Erythroblast (primary cell): Measurements from ENCODE around the gene TCN2.
"Not testable (repeated sequence)": the region's sequence is repeated elsewhere in the genome, so short reads cannot be mapped to it uniquely, and the experiment has no call there.

Experiments
- DNase-seq, 2 experiments: peaks; one replicate each; lab custom pipeline; 2025; lab: John Stamatoyannopoulos, UW
- GATA1 ChIP-seq: IDR thresholded peaks from 2 replicates; pipeline ENCODE4 v1.6.1; 2011; ENCODE audit warnings: low read depth, mild to moderate bottlenecking, control low read depth, low read length, moderate library complexity
- POLR2A ChIP-seq: IDR thresholded peaks from 2 replicates; pipeline ENCODE4 v1.6.1; 2011; ENCODE audit warnings: mild to moderate bottlenecking, low read length

Gene TCN2

GRCh38 chr22:30572840-30573593 is 34.0 kb upstream of the TCN2 start:
- TF ChIP-seq GATA1, result no peak
- TF ChIP-seq POLR2A, result no peak
- no peak for DNase-seq

- no peak for DNase-seq
- TF ChIP-seq GATA1, result no peak
- TF ChIP-seq POLR2A, result no peak
Measured at GRCh38 chr22:30573594-30574094, 33.3 kb upstream of the TCN2 start.

GRCh38 chr22:30574095-30574981 is 32.6 kb upstream of the TCN2 start, which contains the start of gene GAL3ST1:
GAL3ST1 (minus strand) TSS chr22:30574665; CDS start chr22:30557392, 17,273 bp downstream.
- no peak for DNase-seq
- TF ChIP-seq GATA1 (no peak), POLR2A (no peak)

- DNase-seq, result peak in 1 of 2 experiments; percentile 13
- TF ChIP-seq POLR2A, result no peak
- TF ChIP-seq GATA1, result no peak
Measured at GRCh38 chr22:30574997-30575671, 31.8 kb upstream of the TCN2 start.

GRCh38 chr22:30575859-30576258 is 31.1 kb upstream of the TCN2 start:
- no peak for DNase-seq
- TF ChIP-seq GATA1 (no peak), POLR2A (no peak)

GRCh38 chr22:30578481-30578880 is 28.5 kb upstream of the TCN2 start:
- DNase-seq, result no peak
- no peak for TF ChIP-seq POLR2A
- no peak for TF ChIP-seq GATA1

GRCh38 chr22:30580896-30581295 is 26.1 kb upstream of the TCN2 start:
- no peak for TF ChIP-seq GATA1
- TF ChIP-seq POLR2A, result no peak
- no peak for DNase-seq

GRCh38 chr22:30582051-30582450 is 24.9 kb upstream of the TCN2 start:
- TF ChIP-seq GATA1, result no peak
- no peak for TF ChIP-seq POLR2A
- DNase-seq, result no peak

- no peak for DNase-seq
- no peak for TF ChIP-seq POLR2A
- TF ChIP-seq GATA1, result no peak
Measured at GRCh38 chr22:30582788-30583545, 24.0 kb upstream of the TCN2 start.

- DNase-seq, result no peak
- TF ChIP-seq POLR2A, result no peak
- TF ChIP-seq GATA1, result no peak
Measured at GRCh38 chr22:30584441-30584840, 22.5 kb upstream of the TCN2 start.

GRCh38 chr22:30586414-30586813 is 20.6 kb upstream of the TCN2 start:
- TF ChIP-seq GATA1 (no peak), POLR2A (no peak)
- no peak for DNase-seq

- DNase-seq, result peak; percentile 74 to 78
- TF ChIP-seq GATA1 (no peak), POLR2A (no peak)
Measured at GRCh38 chr22:30591191-30591587, 15.8 kb upstream of the TCN2 start.

- TF ChIP-seq POLR2A, result peak; percentile 55
- no peak for TF ChIP-seq GATA1
- peak; percentile 99 to 100 for DNase-seq
Measured at GRCh38 chr22:30591588-30592359, 15.2 kb upstream of the TCN2 start, which contains the start of gene PES1. PES1 (minus strand) TSS chr22:30591910; CDS start chr22:30591833, 77 bp downstream.

GRCh38 chr22:30592360-30592713 is 14.6 kb upstream of the TCN2 start:
- not testable (repeated sequence) for DNase-seq
